ENCODE results near the gene ASAP3. TPM values are rescaled to one million over a fixed set of nuclear protein-coding genes. Genes with fewer than 3 reads are reported as not detected.

ASAP3 gene
- total and polyA plus RNA-seq, 2 of the 13 experiments (the other 11 are each of a cell fraction or from before 2014, with no cell fraction given) = 32.6 to 37.0 TPM

GRCh38 chr1:23452011-23452411 is 32.0 kb downstream of the ASAP3 start:
- ChIA-PET CTCF (ENCODE audit: low intra/inter-chr PET ratio, low total read pairs) (no interaction called here), POLR2A (no interaction called here)
- Histone ChIP-seq H3K4me3 (replicated peaks in 1 of 3; ENCODE audit: insufficient read depth in 1 of 3, low read depth in 2 of 3, low read length in 3 of 3) (no peak overlapping the region), H3K9ac (ENCODE audit: insufficient read depth, low read depth, low read length) (no peak overlapping the region), H2AFZ (ENCODE audit: low read length) (no peak overlapping the region), H3K27me3 (ENCODE audit: control insufficient read depth in 1 of 2, insufficient read depth in 2 of 2, low read length in 2 of 2) (no peaks in the 10 kb centered on the region), H3K36me3 (replicated peaks in 1 of 2; ENCODE audit: control insufficient read depth in 1 of 2, insufficient read depth in 2 of 2, low read length in 2 of 2) (peaks cover 10 to 51% of the 10 kb centered on the region in 2 experiments; a peak in 4 of 5 replicates), H3K27ac (ENCODE audit: extremely low read length, insufficient read depth, low read length) (no peak overlapping the region), H3K4me2 (ENCODE audit: low read depth, low read length) (no peak overlapping the region), H3K4me1 (ENCODE audit: insufficient read depth, low read length) (peaks cover 31% of the 10 kb centered on the region), H4K20me1 (ENCODE audit: insufficient read depth, low read length) (no peaks in the 10 kb centered on the region), H3K9me3 (ENCODE audit: low read length) (no peaks in the 10 kb centered on the region), H3K79me2 (ENCODE audit: insufficient read depth, low read length) (no peaks in the 10 kb centered on the region)
- intact Hi-C loops (cut with micrococcal nuclease; ENCODE audit: unreplicated experiment) = no loop called here
- in situ Hi-C loops (cut with HindIII; ENCODE audit: extremely low pct_ligation_motif_present, low pct_unique_long_range_greater_than_20kb) = no loop called here
- FAIRE-seq (no peak), ATAC-seq (no peak; the same call in 2 of the 3 replicates), DNase-seq (ENCODE audit: low spot score) (no peak)
- no TSS peak for BruUV-seq (replicated peaks)
- 83% methylated on average over 1 of the region's 5 CpGs for WGBS (ENCODE audit: low lambda C conversion rate)
- TF ChIP-seq BCLAF1 (IDR thresholded peaks at IDR 0.05) (no peak), ZBTB25 (CRISPR knock-in tag; IDR thresholded peaks at IDR 0.05) (no peak), ZBTB33 (CRISPR knock-in tag; IDR thresholded peaks at IDR 0.05) (no peak), ZKSCAN1 (IDR thresholded peaks at IDR 0.05; ENCODE audit: low read length) (no peak), ZNF431 (CRISPR knock-in tag; IDR thresholded peaks at IDR 0.05; ENCODE audit: borderline replicate concordance, low read depth) (no peak), ATF1 (CRISPR knock-in tag; IDR thresholded peaks at IDR 0.05) (no peak)

Measured in HepG2 (cell line).